K562 (cell line): ENCODE results near the gene PARD3B. TPM values are rescaled to one million over a fixed set of nuclear protein-coding genes. Genes with fewer than 3 reads are reported as not detected.

Experiments used
- ATF4 ChIP-seq: fragments of 450-650 bp; formaldehyde crosslinking; IDR thresholded peaks from 2 replicates; pipeline ENCODE4 v1.4.0; 2022; ENCODE audit warnings: mild to moderate bottlenecking, moderate library complexity
- MGA ChIP-seq: fragments of 450-650 bp; IDR thresholded peaks from 2 replicates; pipeline ENCODE4 v1.6.1; 2016; ENCODE audit warnings: mild to moderate bottlenecking, moderate library complexity
- ZC3H8 ChIP-seq: fragments of 450-650 bp; IDR thresholded peaks from 2 replicates; pipeline ENCODE4 v1.6.1; 2017
- polyA plus RNA-seq, 8 experiments: library from polyadenylated mRNA; depleted of rRNA in 4 of 8; stranded (reverse) in 5 of 8; unstranded in 3 of 8; fragments of >200 nt; fragmentation: Nextera tagmentation in 2 of 8; fragmentation: Illumina TruSeq in 1 of 8; extraction: Ambion mirVana in 2 of 8; extraction: Trizol in 1 of 8; gene quantifications; 2 replicates each; pipeline versions ENCODE4 v1.2.1 to v1.2.3, GENCODE V29; 2011 to 2014; ENCODE audit warnings: inconsistent platforms in 1 of 8, missing spikeins in 1 of 8
- total RNA-seq, 7 experiments: library from RNA; depleted of rRNA in 6 of 7; stranded (reverse); fragments of >200 nt in 6 of 7; fragmentation: Illumina TruSeq in 2 of 7; extraction: Trizol in 2 of 7; gene quantifications; 2 replicates each; pipeline versions ENCODE4 v1.2.1 to v1.2.3, GENCODE V29; 2011 to 2021; ENCODE audit warnings: low replicate concordance in 1 of 7
- TF ChIP-seq, protein P1 (sequence below): fragments of 450-650 bp; IDR thresholded peaks from 2 replicates; pipeline ENCODE4 v1.6.1; 2016; ENCODE audit warnings: low read depth
- TF ChIP-seq, protein P2 (sequence below), 2 experiments: fragments of 450-650 bp in 1 of 2; sonication (generic) in 1 of 2; formaldehyde crosslinking in 1 of 2; IDR thresholded peaks in 1 of 2; conservative IDR thresholded peaks in 1 of 2; 2 replicates each; pipeline versions ENCODE4 v1.6.1 to v1.8.1; 2016 to 2023; ENCODE audit warnings: mild to moderate bottlenecking in 2 of 2, moderate library complexity in 2 of 2, inconsistent platforms in 1 of 2, missing genetic modification reagents in 1 of 2

Gene PARD3B
- total and polyA plus RNA-seq, 9 of the 15 experiments (the other 6 are each of a cell fraction or from before 2014, with no cell fraction given), result 0.15 to 3.0 (median 1.1) TPM

DNA sequence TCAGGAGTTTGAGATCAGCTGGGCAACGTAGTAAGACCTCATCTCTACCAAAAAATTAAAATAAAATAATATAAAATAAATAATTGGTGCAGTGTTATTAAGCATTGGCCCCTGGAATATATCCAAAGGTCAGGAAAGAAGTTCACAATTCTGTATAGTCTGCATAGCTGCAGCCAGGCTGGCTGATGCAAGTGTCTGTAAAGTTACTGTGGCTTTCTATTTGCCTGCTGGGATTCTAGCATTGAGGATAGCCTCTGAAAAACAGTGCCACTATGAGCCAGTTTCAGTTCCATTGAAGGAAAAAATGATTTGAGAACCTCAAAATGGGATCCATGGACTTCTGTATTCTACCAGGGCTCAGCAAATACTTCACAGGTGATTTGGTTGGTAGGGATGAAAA lies 208.6 kb downstream of the PARD3B start (continued):
- TF ChIP-seq MGA (peak; percentile 20; the same call in 1 of the 2 replicates), ATF4 (peak; percentile 91), ZC3H8 (no peak)
- TF ChIP-seq, protein P1, sequence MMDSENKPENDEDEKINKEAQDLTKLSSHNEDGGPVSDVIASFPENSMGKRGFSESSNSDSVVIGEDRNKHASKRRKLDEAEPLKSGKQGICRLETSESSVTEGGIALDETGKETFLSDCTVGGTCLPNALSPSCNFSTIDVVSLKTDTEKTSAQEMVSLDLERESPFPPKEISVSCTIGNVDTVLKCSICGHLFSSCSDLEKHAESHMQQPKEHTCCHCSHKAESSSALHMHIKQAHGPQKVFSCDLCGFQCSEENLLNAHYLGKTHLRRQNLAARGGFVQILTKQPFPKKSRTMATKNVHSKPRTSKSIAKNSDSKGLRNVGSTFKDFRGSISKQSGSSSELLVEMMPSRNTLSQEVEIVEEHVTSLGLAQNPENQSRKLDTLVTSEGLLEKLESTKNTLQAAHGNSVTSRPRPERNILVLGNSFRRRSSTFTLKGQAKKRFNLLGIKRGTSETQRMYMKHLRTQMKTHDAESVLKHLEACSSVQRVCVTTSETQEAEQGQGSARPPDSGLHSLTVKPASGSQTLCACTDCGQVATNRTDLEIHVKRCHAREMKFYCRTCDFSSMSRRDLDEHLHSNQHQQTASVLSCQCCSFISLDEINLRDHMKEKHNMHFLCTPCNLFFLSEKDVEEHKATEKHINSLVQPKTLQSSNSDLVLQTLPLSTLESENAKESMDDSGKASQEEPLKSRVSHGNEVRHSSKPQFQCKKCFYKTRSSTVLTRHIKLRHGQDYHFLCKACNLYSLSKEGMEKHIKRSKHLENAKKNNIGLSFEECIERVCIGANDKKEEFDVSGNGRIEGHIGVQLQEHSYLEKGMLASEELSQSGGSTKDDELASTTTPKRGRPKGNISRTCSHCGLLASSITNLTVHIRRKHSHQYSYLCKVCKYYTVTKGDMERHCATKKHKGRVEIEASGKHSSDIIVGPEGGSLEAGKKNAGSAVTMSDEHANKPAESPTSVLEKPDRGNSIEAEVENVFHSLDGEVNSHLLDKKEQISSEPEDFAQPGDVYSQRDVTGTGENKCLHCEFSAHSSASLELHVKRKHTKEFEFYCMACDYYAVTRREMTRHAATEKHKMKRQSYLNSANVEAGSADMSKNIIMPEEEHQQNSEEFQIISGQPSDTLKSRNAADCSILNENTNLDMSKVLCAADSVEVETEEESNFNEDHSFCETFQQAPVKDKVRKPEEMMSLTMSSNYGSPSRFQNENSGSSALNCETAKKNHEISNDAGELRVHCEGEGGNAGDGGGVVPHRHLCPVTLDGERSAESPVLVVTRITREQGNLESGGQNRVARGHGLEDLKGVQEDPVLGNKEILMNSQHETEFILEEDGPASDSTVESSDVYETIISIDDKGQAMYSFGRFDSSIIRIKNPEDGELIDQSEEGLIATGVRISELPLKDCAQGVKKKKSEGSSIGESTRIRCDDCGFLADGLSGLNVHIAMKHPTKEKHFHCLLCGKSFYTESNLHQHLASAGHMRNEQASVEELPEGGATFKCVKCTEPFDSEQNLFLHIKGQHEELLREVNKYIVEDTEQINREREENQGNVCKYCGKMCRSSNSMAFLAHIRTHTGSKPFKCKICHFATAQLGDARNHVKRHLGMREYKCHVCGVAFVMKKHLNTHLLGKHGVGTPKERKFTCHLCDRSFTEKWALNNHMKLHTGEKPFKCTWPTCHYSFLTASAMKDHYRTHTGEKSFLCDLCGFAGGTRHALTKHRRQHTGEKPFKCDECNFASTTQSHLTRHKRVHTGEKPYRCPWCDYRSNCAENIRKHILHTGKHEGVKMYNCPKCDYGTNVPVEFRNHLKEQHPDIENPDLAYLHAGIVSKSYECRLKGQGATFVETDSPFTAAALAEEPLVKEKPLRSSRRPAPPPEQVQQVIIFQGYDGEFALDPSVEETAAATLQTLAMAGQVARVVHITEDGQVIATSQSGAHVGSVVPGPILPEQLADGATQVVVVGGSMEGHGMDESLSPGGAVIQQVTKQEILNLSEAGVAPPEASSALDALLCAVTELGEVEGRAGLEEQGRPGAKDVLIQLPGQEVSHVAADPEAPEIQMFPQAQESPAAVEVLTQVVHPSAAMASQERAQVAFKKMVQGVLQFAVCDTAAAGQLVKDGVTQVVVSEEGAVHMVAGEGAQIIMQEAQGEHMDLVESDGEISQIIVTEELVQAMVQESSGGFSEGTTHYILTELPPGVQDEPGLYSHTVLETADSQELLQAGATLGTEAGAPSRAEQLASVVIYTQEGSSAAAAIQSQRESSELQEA, result no peak
- TF ChIP-seq, protein P2, sequence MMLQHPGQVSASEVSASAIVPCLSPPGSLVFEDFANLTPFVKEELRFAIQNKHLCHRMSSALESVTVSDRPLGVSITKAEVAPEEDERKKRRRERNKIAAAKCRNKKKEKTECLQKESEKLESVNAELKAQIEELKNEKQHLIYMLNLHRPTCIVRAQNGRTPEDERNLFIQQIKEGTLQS (IDR thresholded peaks at IDR 0.05), result peak; percentile 46; the same call in 1 of the 2 replicates
- TF ChIP-seq, protein P2 (CRISPR knock-in tag; conservative IDR thresholded peaks at IDR 0.05), result no peak
